HFF-Myc (cell line): ENCODE measurements around the gene TRAPPC2L.

Experiments
- DNase-seq: peaks from one replicate; pipeline ENCODE4 v3.0.0-alpha.2; 2011; ENCODE audit warnings: low read depth; ENCODE audit errors: extremely low read depth
- H3K4me3 ChIP-seq: replicated peaks from 2 replicates; pipeline ENCODE4 v1.5.1; 2011; ENCODE audit warnings: low read depth, mild to moderate bottlenecking, control low read depth, low read length
- TF ChIP-seq, protein P1 (sequence below): IDR thresholded peaks from 2 replicates; pipeline ENCODE4 v1.5.1; 2012; ENCODE audit warnings: mild to moderate bottlenecking, low read depth, low read length, control low read depth; ENCODE audit errors: missing control alignments

TRAPPC2L gene

DNA sequence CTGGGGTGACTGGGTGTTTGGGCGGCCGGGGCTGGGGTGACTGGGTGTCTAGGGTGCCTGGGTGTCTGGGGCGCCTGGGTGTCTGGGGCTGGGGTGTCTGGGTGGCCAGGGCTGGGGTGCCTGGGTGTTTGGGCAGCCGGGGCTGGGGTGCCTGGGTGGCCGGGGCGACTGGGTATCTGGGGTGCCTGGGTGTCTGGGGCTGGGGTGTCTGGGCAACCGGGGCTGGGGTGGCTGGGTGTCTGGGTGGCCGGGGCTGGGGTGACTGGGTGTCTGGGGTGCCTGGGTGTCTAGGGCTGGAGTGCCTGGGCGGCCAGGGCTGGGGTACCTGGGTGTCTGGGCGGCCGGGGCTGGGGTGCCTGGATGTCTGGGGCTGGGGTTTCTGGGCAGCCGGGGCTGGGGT lies 31.8 kb upstream of the TRAPPC2L start:
- TF ChIP-seq, protein P1, sequence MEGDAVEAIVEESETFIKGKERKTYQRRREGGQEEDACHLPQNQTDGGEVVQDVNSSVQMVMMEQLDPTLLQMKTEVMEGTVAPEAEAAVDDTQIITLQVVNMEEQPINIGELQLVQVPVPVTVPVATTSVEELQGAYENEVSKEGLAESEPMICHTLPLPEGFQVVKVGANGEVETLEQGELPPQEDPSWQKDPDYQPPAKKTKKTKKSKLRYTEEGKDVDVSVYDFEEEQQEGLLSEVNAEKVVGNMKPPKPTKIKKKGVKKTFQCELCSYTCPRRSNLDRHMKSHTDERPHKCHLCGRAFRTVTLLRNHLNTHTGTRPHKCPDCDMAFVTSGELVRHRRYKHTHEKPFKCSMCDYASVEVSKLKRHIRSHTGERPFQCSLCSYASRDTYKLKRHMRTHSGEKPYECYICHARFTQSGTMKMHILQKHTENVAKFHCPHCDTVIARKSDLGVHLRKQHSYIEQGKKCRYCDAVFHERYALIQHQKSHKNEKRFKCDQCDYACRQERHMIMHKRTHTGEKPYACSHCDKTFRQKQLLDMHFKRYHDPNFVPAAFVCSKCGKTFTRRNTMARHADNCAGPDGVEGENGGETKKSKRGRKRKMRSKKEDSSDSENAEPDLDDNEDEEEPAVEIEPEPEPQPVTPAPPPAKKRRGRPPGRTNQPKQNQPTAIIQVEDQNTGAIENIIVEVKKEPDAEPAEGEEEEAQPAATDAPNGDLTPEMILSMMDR: no peak
- no peak overlapping the region for H3K4me3 ChIP-seq
- DNase-seq: no peak

DNA sequence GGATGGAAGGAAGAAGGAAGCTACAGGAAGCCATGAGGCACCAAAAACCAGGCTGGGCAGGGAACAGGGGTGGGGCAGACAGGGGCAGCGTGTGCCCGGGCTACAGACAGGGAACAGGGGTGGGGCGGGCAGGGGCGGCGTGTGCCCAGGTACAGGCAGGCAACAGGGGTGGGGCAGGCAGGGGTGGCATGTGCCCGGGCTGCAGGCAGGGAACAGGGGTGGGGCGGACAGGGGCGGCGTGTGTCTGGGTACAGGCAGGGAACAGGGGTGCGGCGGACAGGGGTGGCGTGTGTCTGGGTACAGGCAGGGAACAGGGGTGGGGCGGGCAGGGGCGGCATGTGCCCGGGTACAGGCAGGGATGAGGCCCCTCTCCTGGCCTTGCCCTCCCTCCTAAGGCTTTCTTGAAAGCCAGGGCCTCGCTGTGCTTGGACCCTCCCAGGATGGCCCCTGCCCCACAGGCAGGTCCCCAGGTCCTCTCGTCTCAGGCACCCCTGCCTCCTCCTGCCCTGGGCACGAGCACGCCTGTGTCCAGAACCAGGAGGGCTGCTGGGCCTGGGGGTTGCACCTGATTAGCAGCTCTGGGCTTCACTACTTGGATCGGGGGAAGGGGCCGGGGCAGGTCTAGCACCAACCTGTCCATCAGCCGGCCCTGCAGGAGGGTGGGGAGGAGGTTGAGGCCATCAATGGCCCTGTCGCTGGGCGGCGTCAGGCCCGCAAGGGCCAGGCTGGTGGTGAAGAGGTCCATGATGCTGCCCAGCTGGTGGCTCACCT lies 30.7 kb upstream of the TRAPPC2L start:
- TF ChIP-seq, protein P1: no peak
- no peak for DNase-seq
- no peak overlapping the region for H3K4me3 ChIP-seq

DNA sequence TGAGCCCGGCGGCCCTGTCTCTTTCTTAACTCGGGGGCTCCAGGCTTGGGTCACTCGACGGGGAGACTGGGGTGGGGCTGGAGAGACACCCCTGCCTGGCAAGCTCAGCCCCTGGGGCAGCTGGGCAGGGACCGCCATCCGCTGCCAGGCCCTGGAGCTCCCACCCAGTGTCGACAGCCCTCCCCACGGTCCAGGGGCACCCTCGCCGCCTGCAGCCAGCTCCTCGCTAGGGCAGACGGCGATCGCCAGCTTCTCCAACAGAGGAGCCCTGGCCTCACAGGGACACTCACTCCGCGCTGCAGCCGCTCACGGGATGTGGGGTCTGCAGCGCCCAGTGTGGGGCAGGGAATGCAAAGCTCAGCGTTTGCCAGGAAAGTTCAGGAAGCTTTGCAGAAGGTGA lies 29.2 kb upstream of the TRAPPC2L start:
- DNase-seq: no peak
- TF ChIP-seq, protein P1: no peak
- no peak overlapping the region for H3K4me3 ChIP-seq

DNA sequence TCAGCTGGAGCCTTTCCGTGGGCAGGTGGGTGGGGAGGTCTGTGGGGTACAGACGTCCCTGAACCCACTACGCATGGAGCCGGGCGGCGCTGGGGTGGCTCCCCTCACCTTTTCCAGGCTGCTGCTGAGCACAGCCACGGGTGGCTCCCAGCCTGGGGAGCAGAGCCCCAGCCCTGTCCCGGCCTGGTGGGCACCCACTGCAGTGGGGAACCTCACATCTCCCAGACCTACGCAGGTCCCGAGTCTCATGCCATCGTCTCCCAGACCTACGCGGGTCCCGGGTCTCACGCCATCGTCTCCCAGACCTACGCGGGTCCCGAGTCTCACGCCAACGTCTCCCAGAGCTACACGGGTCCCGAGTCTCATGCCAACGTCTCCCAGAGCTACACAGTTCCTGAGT lies 28.2 kb upstream of the TRAPPC2L start:
- TF ChIP-seq, protein P1: no peak
- DNase-seq: no peak
- H3K4me3 ChIP-seq: no peak overlapping the region

DNA sequence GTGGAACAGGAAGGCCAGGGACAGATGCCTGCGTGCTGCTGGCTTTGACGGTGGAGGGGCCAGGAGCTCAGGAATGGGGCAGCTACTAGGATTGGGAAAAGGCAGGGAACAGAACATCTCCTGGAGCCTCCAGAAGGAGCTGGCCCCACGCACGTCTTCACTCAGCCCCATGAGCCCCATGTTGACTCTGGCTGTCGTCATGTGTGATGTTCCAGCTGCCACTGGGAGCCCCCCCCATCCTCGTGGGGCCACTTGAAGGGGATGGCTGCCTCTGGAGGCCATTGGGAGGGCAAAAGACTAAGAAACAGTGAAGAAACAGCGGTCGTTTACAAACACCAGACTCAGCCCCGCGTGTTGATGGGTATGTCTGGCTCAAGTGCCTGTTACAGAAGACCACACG lies 26.7 kb upstream of the TRAPPC2L start:
- no peak overlapping the region for H3K4me3 ChIP-seq
- TF ChIP-seq, protein P1: no peak
- DNase-seq: no peak

DNA sequence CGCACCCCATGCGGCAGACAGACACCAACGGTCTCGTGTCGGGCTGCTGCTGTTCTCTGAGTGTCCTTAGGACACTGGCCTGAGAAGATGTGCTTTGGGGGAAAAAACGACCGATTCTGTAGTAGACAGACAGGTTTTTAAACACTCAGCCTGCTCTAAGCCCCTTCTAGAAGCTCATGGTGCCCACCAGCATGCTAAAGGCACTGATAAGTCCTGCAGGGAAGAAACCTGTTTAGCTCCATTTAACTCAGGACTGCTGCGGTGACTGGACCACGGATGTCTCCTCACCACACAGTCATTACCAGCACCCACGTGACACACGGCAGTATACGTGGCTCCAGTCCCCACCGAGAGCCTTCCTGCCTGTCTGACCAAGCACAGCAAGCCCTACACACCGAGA lies 26.1 kb upstream of the TRAPPC2L start:
- H3K4me3 ChIP-seq: no peak overlapping the region
- no peak for DNase-seq
- TF ChIP-seq, protein P1: no peak

DNA sequence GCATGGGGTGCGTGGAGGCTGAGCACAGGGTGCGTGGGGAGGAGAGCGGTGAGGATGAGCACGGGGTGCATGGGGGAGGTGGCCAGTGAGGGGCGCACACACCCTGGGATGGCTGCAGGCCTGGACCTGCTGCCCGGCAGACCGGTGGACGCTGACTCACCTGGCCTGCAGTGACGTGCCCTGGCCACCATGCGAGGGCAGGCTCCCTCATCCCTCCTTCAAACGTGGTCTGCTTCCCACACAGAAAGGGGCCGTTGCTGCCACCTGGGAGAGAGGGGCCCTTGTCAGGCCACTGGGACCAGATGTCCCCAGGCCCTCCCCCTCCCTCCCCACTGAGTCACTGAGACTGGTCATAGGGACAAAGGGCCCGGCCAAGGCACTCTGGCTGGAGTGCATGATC lies 25.1 kb upstream of the TRAPPC2L start:
- no peak for DNase-seq

More for the DNA sequence above, 25.1 kb upstream of the TRAPPC2L start:
- TF ChIP-seq, protein P1: no peak
- H3K4me3 ChIP-seq: no peak overlapping the region
